Neuronal stem cell (in vitro differentiated cells): ENCODE measurements around the gene ANGPTL7.

Experiments used
- DNase-seq: peaks from one replicate; pipeline ENCODE4 v3.0.0-alpha.2; 2013; ENCODE audit warnings: low spot score
- H2AFZ ChIP-seq: one replicate; pipeline ENCODE4 v1.6.1; 2013; ENCODE audit warnings: mild to moderate bottlenecking, low read length, inconsistent platforms
- H2AK5ac ChIP-seq: 2 replicates; pipeline ENCODE4 v1.6.1; 2013; ENCODE audit warnings: low read depth, mild to moderate bottlenecking, inconsistent platforms, low read length, moderate library complexity, mixed read lengths
- H2BK120ac ChIP-seq: 2 replicates; pipeline ENCODE4 v1.6.1; 2013; ENCODE audit warnings: low read depth, mild to moderate bottlenecking, inconsistent platforms, low read length, moderate library complexity, mixed read lengths
- H2BK12ac ChIP-seq: one replicate; pipeline ENCODE4 v1.6.1; 2013; ENCODE audit warnings: low read length, inconsistent platforms
- H2BK15ac ChIP-seq: 2 replicates; pipeline ENCODE4 v1.6.1; 2013; ENCODE audit warnings: mild to moderate bottlenecking, low read length, inconsistent platforms, mixed read lengths
- H2BK5ac ChIP-seq: one replicate; pipeline ENCODE4 v1.6.1; 2013; ENCODE audit warnings: inconsistent platforms, mild to moderate bottlenecking, low read length, moderate library complexity
- H3K14ac ChIP-seq: one replicate; pipeline ENCODE4 v1.6.1; 2013; ENCODE audit warnings: low read length, inconsistent platforms
- H3K18ac ChIP-seq: 2 replicates; pipeline ENCODE4 v1.6.1; 2013; ENCODE audit warnings: low read length, inconsistent platforms
- H3K23ac ChIP-seq: 2 replicates; pipeline ENCODE4 v1.6.1; 2013; ENCODE audit warnings: low read depth, mild to moderate bottlenecking, mixed read lengths, low read length, inconsistent platforms; ENCODE audit not compliant: poor library complexity
- H3K27ac ChIP-seq: replicated peaks from 3 replicates; pipeline ENCODE4 v1.5.1; 2013; ENCODE audit warnings: low read length, inconsistent platforms
- H3K27me3 ChIP-seq, 3 experiments: 2 replicates each; pipeline ENCODE4 v1.6.1; 2013; ENCODE audit warnings: low read length in 3 of 3, mild to moderate bottlenecking in 2 of 3, inconsistent platforms in 1 of 3, low read depth in 1 of 3, mixed read lengths in 1 of 3, moderate library complexity in 1 of 3; ENCODE audit not compliant: control insufficient read depth in 3 of 3, insufficient read depth in 3 of 3
- H3K36me3 ChIP-seq, 2 donors: replicated peaks in 1 of 2; 2 replicates each; pipeline ENCODE4 v1.6.1; 2013; ENCODE audit warnings: low read length in 2 of 2; ENCODE audit not compliant: control insufficient read depth in 2 of 2, insufficient read depth in 2 of 2
- H3K4ac ChIP-seq: 2 replicates; pipeline ENCODE4 v1.6.1; 2013; ENCODE audit warnings: inconsistent platforms, mild to moderate bottlenecking, low read length, moderate library complexity
- H3K4me1 ChIP-seq, 2 donors: 1 replicate in 1 of 2; 2 replicates in 1 of 2; pipeline ENCODE4 v1.6.1; 2013; ENCODE audit warnings: low read length in 2 of 2, low read depth in 1 of 2; ENCODE audit not compliant: control insufficient read depth in 2 of 2, insufficient read depth in 1 of 2
- H3K4me2 ChIP-seq: one replicate; pipeline ENCODE4 v1.6.1; 2013; ENCODE audit warnings: mild to moderate bottlenecking, low read length, inconsistent platforms; ENCODE audit not compliant: insufficient read depth, poor library complexity, severe bottlenecking
- H3K4me3 ChIP-seq, 2 donors: 2 replicates each; pipeline ENCODE4 v1.5.1; 2013; ENCODE audit warnings: low read length in 2 of 2, mild to moderate bottlenecking in 2 of 2, inconsistent platforms in 1 of 2, moderate library complexity in 1 of 2
- H3K79me1 ChIP-seq: one replicate; pipeline ENCODE4 v1.6.1; 2013; ENCODE audit warnings: low read depth, mild to moderate bottlenecking, inconsistent platforms, low read length, moderate library complexity
- H3K9ac ChIP-seq: one replicate; pipeline ENCODE4 v1.6.1; 2013; ENCODE audit warnings: mild to moderate bottlenecking, low read depth, low read length, inconsistent platforms; ENCODE audit not compliant: poor library complexity
- H3K9me3 ChIP-seq, 2 donors: replicated peaks in 1 of 2; 2 replicates each; pipeline versions ENCODE3 to v1.6.1; 2013; ENCODE audit warnings: low read length in 2 of 2, mild to moderate bottlenecking in 2 of 2, inconsistent platforms in 1 of 2, low read depth in 1 of 2, mixed read lengths in 1 of 2, moderate library complexity in 1 of 2; ENCODE audit not compliant: control insufficient read depth in 2 of 2, insufficient read depth in 1 of 2
- H4K8ac ChIP-seq: one replicate; pipeline ENCODE4 v1.6.1; 2013; ENCODE audit warnings: low read depth, mild to moderate bottlenecking, inconsistent platforms, low read length, moderate library complexity
- H4K91ac ChIP-seq: one replicate; pipeline ENCODE4 v1.6.1; 2013; ENCODE audit warnings: low read length, low read depth, mild to moderate bottlenecking, inconsistent platforms; ENCODE audit not compliant: poor library complexity
- WGBS, 2 donors: extraction: QIAGEN DNeasy Blood & Tissue Kit; methylation state at CpG; one replicate each; pipeline ENCODE4 v1.1.7; 2013; ENCODE audit warnings: missing lambda C conversion rate in 2 of 2, mixed read lengths in 1 of 2; ENCODE audit not compliant: insufficient read length in 2 of 2, insufficient replicate concordance in 1 of 2; ENCODE audit errors: extremely low coverage in 2 of 2; 5-methylcytosine and 5-hydroxymethylcytosine counted together

ANGPTL7 gene

DNA sequence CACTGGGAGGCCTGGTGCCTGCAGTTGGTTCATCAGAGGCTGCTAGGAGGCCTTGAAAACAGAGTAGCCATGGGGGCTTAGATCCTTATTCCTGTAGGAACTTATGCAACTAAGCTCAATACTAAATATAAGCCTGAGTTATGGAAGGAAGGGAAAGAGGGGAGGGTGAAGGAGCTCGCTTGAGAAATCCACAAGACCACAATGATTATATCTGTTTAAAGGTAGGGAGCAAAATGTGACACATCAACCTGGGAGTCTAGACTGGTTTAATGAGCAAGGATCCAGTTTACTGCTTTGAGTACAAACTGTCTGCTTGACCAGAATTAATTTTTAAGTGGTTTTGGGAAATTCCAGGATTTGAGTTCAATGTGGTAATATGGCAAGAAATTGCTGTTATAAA lies 20.4 kb upstream of the ANGPTL7 start:
- H3K79me1 ChIP-seq = no peaks in the 10 kb centered on the region
- H3K4me3 ChIP-seq = no peak overlapping the region
- no peak overlapping the region for H2BK15ac ChIP-seq
- H2BK120ac ChIP-seq = no peak overlapping the region
- peaks cover 6 to 18% of the 10 kb centered on the region in 2 donors for H3K36me3 ChIP-seq
- no peaks in the 10 kb centered on the region for H3K4me1 ChIP-seq
- WGBS, 2 donors = no CpG with 5 or more reads among the region's 1 CpG
- no peak overlapping the region for H2AFZ ChIP-seq
- no peak overlapping the region for H3K4ac ChIP-seq
- no peak overlapping the region for H3K14ac ChIP-seq
- H2BK12ac ChIP-seq = no peak overlapping the region
- H4K8ac ChIP-seq = no peak overlapping the region
- H3K23ac ChIP-seq = no peak overlapping the region
- H3K9ac ChIP-seq = no peak overlapping the region
- no peaks in the 10 kb centered on the region for H3K9me3 ChIP-seq
- H3K27me3 ChIP-seq = no peaks in the 10 kb centered on the region
- no peak overlapping the region for H3K18ac ChIP-seq
- no peak overlapping the region for H3K27ac ChIP-seq
- no peak overlapping the region for H3K4me2 ChIP-seq
- no peak for DNase-seq
- H4K91ac ChIP-seq = no peak overlapping the region
- no peak overlapping the region for H2BK5ac ChIP-seq
- no peak overlapping the region for H2AK5ac ChIP-seq

DNA sequence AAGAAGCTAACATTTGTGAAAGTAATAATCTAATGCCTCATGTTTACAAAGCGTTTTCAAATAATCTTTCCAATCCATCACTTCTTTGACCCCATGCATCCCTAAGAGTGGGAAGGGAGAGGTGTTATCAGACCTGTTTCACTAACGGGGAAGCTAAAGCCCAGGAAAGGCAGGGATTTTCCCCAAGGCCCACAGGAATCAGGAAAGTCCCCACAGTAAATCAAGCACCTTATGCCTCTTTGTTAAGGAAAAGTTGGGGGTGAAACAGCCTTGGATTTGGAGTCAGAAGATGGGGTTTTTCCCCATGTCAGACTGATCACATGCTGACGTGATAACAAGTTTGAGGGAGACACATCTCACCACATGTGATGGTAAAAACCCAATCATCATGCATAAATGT lies 20.0 kb upstream of the ANGPTL7 start:
- H3K9me3 ChIP-seq = no peaks in the 10 kb centered on the region
- no peak overlapping the region for H2AK5ac ChIP-seq
- H4K8ac ChIP-seq = no peak overlapping the region
- H3K79me1 ChIP-seq = no peaks in the 10 kb centered on the region
- H4K91ac ChIP-seq = no peak overlapping the region
- H3K4ac ChIP-seq = no peak overlapping the region
- H2BK12ac ChIP-seq = no peak overlapping the region
- H3K9ac ChIP-seq = no peak overlapping the region
- H3K4me2 ChIP-seq = no peak overlapping the region
- H3K27me3 ChIP-seq = no peaks in the 10 kb centered on the region
- no peak overlapping the region for H2BK120ac ChIP-seq
- H3K36me3 ChIP-seq = peaks cover 6 to 18% of the 10 kb centered on the region in 2 donors
- H3K23ac ChIP-seq = no peak overlapping the region
- H3K14ac ChIP-seq = no peak overlapping the region
- no peak overlapping the region for H2AFZ ChIP-seq
- peaks cover 0 to 2% of the 10 kb centered on the region in 2 donors for H3K4me1 ChIP-seq
- WGBS, 2 donors = no CpG with 5 or more reads among the region's 3 CpGs
- H3K27ac ChIP-seq = no peak overlapping the region
- H2BK15ac ChIP-seq = no peak overlapping the region
- no peak overlapping the region for H3K18ac ChIP-seq
- DNase-seq = no peak
- H2BK5ac ChIP-seq = no peak overlapping the region
- H3K4me3 ChIP-seq = no peak overlapping the region

DNA sequence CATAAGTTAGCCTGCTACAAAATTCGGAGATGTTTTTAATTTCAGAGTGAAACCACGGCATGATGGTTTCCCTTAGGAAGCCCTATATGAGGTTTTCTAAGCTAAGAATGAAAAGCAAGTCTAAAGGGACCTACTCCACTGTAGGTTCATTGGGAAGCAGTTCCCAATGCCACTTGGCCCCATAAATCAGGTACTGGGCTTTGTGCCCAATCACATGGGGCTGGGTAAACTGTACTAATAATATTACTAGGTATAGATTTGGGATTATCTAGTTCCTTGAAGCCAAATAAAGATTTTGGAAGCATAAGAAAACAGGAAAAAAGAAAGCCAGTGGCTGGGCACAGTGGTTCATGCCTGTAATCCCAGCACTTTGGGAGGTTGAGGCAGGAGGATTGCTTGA lies 19.1 kb upstream of the ANGPTL7 start:
- H3K27ac ChIP-seq = no peak overlapping the region
- H3K14ac ChIP-seq = no peak overlapping the region
- no peak overlapping the region for H4K91ac ChIP-seq
- no peak overlapping the region for H2BK120ac ChIP-seq
- no peak overlapping the region for H2BK5ac ChIP-seq
- peaks cover 0 to 9% of the 10 kb centered on the region in 2 donors for H3K4me1 ChIP-seq
- H3K18ac ChIP-seq = no peak overlapping the region
- no peak overlapping the region for H2AFZ ChIP-seq
- H2BK15ac ChIP-seq = no peak overlapping the region
- no peak overlapping the region for H3K23ac ChIP-seq
- H3K4me3 ChIP-seq = no peak overlapping the region
- peaks cover 6 to 18% of the 10 kb centered on the region in 2 donors for H3K36me3 ChIP-seq
- H3K9me3 ChIP-seq = no peaks in the 10 kb centered on the region
- H3K9ac ChIP-seq = no peak overlapping the region
- H3K79me1 ChIP-seq = no peaks in the 10 kb centered on the region
- H3K27me3 ChIP-seq = no peaks in the 10 kb centered on the region
- H3K4me2 ChIP-seq = no peak overlapping the region
- H2BK12ac ChIP-seq = no peak overlapping the region
- H3K4ac ChIP-seq = no peak overlapping the region
- H4K8ac ChIP-seq = no peak overlapping the region
- no peak for DNase-seq
- H2AK5ac ChIP-seq = no peak overlapping the region
- WGBS, 2 donors = no CpG with 5 or more reads among the region's 2 CpGs

DNA sequence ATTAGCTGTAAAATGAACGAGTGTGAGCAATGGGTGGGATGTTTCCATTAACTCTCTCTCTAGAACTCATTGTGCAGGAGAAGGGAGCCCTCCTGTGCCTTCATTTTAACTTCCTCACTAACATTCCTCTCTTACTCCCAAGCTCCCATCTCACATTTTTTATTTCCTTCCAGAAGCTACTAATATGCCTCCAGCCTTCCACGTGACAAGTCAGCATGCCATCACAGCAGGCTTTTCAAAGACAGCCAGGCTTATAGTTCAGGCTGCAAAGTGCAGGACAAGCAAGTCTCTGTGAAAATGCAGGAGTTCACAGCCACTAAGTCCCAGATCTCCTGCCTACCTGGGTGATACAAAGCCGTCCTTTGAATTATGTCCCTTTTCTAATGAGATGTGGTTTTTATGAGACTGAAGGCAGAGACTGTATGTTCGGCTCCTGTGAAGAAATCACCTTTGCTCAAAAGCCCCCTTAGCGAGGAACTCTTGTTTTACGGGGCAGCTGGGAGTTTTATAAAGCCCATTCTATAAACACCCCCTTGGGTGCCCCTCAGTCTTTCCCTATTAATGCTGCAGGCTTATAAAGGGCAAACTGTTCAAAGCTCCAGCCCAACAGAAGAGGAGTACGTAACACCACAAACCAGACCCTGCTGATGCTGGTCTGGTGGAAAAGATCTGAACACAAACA lies 14.8 kb upstream of the ANGPTL7 start:
- peaks cover 2 to 22% of the 10 kb centered on the region in 2 donors for H3K36me3 ChIP-seq
- no peak overlapping the region for H3K4ac ChIP-seq
- no peak overlapping the region for H3K23ac ChIP-seq
- no peaks in the 10 kb centered on the region for H3K27me3 ChIP-seq
- no peaks in the 10 kb centered on the region for H3K9me3 ChIP-seq
- no peak overlapping the region for H2AK5ac ChIP-seq
- H2BK5ac ChIP-seq = no peak overlapping the region
- no peak for DNase-seq
- H2BK12ac ChIP-seq = no peak overlapping the region
- H2BK15ac ChIP-seq = no peak overlapping the region
- WGBS, 2 donors = no CpG with 5 or more reads among the region's 7 CpGs
- H2BK120ac ChIP-seq = no peak overlapping the region
- H3K4me2 ChIP-seq = no peak overlapping the region
- H4K8ac ChIP-seq = no peak overlapping the region
- H3K27ac ChIP-seq = no peak overlapping the region
- H3K14ac ChIP-seq = no peak overlapping the region
- H2AFZ ChIP-seq = no peak overlapping the region
- no peaks in the 10 kb centered on the region for H3K79me1 ChIP-seq
- H3K4me3 ChIP-seq = no peak overlapping the region
- H3K18ac ChIP-seq = no peak overlapping the region
- H3K9ac ChIP-seq = no peak overlapping the region
- no peak overlapping the region for H4K91ac ChIP-seq
- peaks cover 0 to 34% of the 10 kb centered on the region in 2 donors for H3K4me1 ChIP-seq
